Measurements from ENCODE around the gene LHX8.

DNA sequence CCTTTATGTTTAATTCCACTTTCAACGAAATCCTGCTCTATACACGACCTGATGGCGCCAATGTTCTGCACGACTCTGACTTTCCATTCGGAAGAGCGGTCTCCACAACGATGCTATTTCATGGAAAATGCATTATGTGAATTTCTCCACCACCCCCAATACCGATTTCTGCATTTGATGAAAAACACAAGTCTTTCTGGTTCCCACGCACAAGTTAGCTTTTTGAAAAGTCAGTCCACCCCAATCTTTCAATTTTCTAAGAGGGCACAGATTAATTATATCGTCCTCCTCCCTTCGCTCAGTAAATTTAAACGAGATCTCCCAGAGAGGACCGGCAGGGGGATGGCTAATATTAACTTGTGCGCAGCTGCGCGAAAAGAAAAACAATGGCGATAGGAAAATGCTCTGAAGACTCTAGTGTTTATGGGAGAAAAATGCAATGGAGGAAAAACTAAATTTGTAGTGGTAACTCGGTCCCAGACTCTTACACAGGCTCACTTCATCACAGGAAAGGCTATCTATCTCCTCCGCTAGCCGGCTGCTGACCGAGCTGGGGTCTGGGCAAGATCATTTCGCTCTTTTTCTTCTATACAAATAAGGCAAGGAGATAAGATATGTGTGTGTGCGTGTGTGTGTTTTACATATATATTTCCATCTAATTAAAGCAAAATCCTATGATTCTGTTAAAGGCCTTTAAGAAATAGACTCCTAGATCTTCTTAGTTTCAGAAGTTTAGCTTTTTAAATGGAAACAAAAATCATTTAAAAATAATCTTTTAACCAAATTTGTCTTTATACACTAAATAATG lies 1.2 kb upstream of the LHX8 start:
- TF ChIP-seq CTCF (conservative IDR thresholded peaks at IDR 0.05 in 1 of 2, IDR thresholded peaks at IDR 0.05 in 1 of 2; ENCODE audit: low read depth in 1 of 2, low read length in 2 of 2) (no peak), EZH2 (IDR thresholded peaks at IDR 0.05; ENCODE audit: low read length, missing control alignments) (no peak)
